Mammary epithelial cell (primary cell): ENCODE measurements around the gene PTN.

Source experiments
- EZH2 ChIP-seq: IDR thresholded peaks from 2 replicates; pipeline ENCODE4 v1.6.1; 2012; ENCODE audit warnings: low read length, inconsistent platforms, borderline replicate concordance
- TF ChIP-seq, protein P1 (sequence below), 2 donors: IDR thresholded peaks in 1 of 2; conservative IDR thresholded peaks in 1 of 2; 2 replicates each; pipeline ENCODE4 v1.5.1; 2011 to 2012; ENCODE audit warnings: inconsistent platforms in 2 of 2, low read length in 2 of 2, mild to moderate bottlenecking in 2 of 2, control low read depth in 1 of 2, low read depth in 1 of 2; ENCODE audit not compliant: insufficient read depth in 1 of 2; ENCODE audit errors: extremely low read depth in 1 of 2

DNA sequence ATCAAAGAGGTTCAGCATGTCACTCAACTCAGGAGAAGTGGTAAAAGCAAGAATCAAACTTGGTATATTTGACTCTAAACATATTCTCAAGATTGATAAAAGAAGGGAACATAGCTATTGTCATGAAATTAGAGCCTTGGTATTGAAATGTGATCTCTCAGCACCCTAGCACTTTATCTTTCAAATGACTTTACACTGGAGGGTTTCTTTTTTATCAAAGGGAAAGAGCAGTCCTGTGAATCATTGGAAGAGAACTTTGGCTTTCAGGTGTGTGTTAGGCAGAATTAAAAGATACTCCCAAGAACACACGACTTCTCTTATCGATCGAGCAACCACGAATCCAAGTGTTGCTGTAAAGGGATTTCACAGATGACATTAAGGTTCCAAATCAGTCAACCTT lies 54.4 kb downstream of the PTN start:
- TF ChIP-seq, protein P1, sequence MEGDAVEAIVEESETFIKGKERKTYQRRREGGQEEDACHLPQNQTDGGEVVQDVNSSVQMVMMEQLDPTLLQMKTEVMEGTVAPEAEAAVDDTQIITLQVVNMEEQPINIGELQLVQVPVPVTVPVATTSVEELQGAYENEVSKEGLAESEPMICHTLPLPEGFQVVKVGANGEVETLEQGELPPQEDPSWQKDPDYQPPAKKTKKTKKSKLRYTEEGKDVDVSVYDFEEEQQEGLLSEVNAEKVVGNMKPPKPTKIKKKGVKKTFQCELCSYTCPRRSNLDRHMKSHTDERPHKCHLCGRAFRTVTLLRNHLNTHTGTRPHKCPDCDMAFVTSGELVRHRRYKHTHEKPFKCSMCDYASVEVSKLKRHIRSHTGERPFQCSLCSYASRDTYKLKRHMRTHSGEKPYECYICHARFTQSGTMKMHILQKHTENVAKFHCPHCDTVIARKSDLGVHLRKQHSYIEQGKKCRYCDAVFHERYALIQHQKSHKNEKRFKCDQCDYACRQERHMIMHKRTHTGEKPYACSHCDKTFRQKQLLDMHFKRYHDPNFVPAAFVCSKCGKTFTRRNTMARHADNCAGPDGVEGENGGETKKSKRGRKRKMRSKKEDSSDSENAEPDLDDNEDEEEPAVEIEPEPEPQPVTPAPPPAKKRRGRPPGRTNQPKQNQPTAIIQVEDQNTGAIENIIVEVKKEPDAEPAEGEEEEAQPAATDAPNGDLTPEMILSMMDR (conservative IDR thresholded peaks at IDR 0.05 in 1 of 2, IDR thresholded peaks at IDR 0.05 in 1 of 2; ENCODE audit: extremely low read depth in 1 of 2, insufficient read depth in 1 of 2, low read depth in 1 of 2, low read length in 2 of 2), result no peak
- TF ChIP-seq EZH2, result no peak
